GM12878 (cell line): ENCODE measurements around the gene GGA2. TPM values are rescaled to one million over a fixed set of nuclear protein-coding genes. Genes with fewer than 3 reads are reported as not detected.

ENCODE experiments used
- ATAC-seq: fragments of 200-7000 bp; cut with Tn5 transposase; 3 replicates; pipeline ENCODE4 v1.9.1; 2020; ENCODE audit warnings: mild to moderate bottlenecking, moderate library complexity
- BruUV-seq: library from RNA; stranded (reverse); fragments of 400-500 nt; replicated peaks from 2 replicates; lab custom pipeline; 2021; lab: Mats Ljungman, UMichigan
- CTCF ChIA-PET: fragments of 300-600 bp; sonication (Branson Sonifier 250); formaldehyde crosslinking; extraction: SDS; loops from one replicate; lab custom pipeline; 2021; ENCODE audit warnings: inconsistent platforms; lab: Yijun Ruan, JAX
- POLR2A ChIA-PET: fragments of 350-600 bp; formaldehyde crosslinking; extraction: SDS; loops from one replicate; lab custom pipeline; 2021; ENCODE audit warnings: inconsistent platforms; lab: Charles Lee
- RAD21 ChIA-PET: fragments of 300-600 bp; sonication (Branson Sonifier 250); formaldehyde crosslinking; loops from one replicate; lab custom pipeline; 2023; ENCODE audit warnings: antibody characterized with exemption; ENCODE audit not compliant: unreplicated experiment; lab: Charles Lee
- SMC1A ChIA-PET: fragments of 300-600 bp; sonication (Branson Sonifier 250); formaldehyde crosslinking; loops from one replicate; lab custom pipeline; 2023; ENCODE audit not compliant: unreplicated experiment, uncharacterized antibody; lab: Charles Lee
- DNase-seq: peaks from one replicate; pipeline ENCODE4 v3.0.0-alpha.2; 2011; ENCODE audit warnings: low read depth, low spot score
- FAIRE-seq: peaks from 3 replicates; lab custom pipeline; 2011; peaks lifted over from hg19 to GRCh38; lab: Jason Lieb, UNC
- H2AFZ ChIP-seq: 2 replicates; pipeline ENCODE4 v1.6.0; 2011; ENCODE audit warnings: low read depth, low read length, control low read depth; ENCODE audit not compliant: control insufficient read depth
- H3K27ac ChIP-seq: 2 replicates; pipeline ENCODE4 v1.5.1; 2011; ENCODE audit warnings: control low read depth; ENCODE audit not compliant: control insufficient read depth, insufficient read depth
- H3K27me3 ChIP-seq, 2 experiments: replicated peaks in 1 of 2; 2 replicates each; pipeline versions ENCODE4 v1.6.0 to v1.6.1; 2011; ENCODE audit warnings: low read length in 1 of 2; ENCODE audit not compliant: control insufficient read depth in 2 of 2, insufficient read depth in 2 of 2
- H3K36me3 ChIP-seq, 2 experiments: 2 replicates each; pipeline ENCODE4 v1.5.1; 2011; ENCODE audit warnings: low read length in 1 of 2; ENCODE audit not compliant: control insufficient read depth in 2 of 2, insufficient read depth in 2 of 2
- H3K4me1 ChIP-seq: 2 replicates; pipeline ENCODE4 v1.6.1; 2011; ENCODE audit warnings: mild to moderate bottlenecking, low read length, moderate library complexity, mixed read lengths; ENCODE audit not compliant: control insufficient read depth, insufficient read depth
- H3K4me2 ChIP-seq: 2 replicates; pipeline ENCODE4 v1.6.0; 2011; ENCODE audit warnings: control low read depth; ENCODE audit not compliant: control insufficient read depth, insufficient read depth
- H3K4me3 ChIP-seq: fragments of 200-600 bp; sonication (generic); 2 replicates; pipeline ENCODE4 v1.5.1; 2016
- H3K79me2 ChIP-seq: 2 replicates; pipeline ENCODE4 v1.6.0; 2011; ENCODE audit warnings: low read length; ENCODE audit not compliant: control insufficient read depth, insufficient read depth
- H3K9ac ChIP-seq: 2 replicates; pipeline ENCODE4 v1.8.0; 2011; ENCODE audit warnings: low read length, control low read depth, mixed read lengths; ENCODE audit not compliant: control insufficient read depth, insufficient read depth
- H3K9me3 ChIP-seq: replicated peaks from 3 replicates; pipeline ENCODE4 v1.5.1; 2011; ENCODE audit warnings: mild to moderate bottlenecking, low read length; ENCODE audit not compliant: control insufficient read depth, insufficient read depth
- H4K20me1 ChIP-seq: 2 replicates; pipeline ENCODE4 v1.6.0; 2011; ENCODE audit not compliant: control insufficient read depth, insufficient read depth
- CBX3 ChIP-seq: fragments of 200-600 bp; sonication (generic); IDR thresholded peaks from 2 replicates; pipeline ENCODE4 v1.6.1; 2016; ENCODE audit warnings: low read depth, borderline replicate concordance
- GABPA ChIP-seq: IDR thresholded peaks from 2 replicates; pipeline ENCODE4 v1.6.1; 2014; ENCODE audit warnings: antibody characterized with exemption, low read depth, mild to moderate bottlenecking, inconsistent platforms
- HDGF ChIP-seq: fragments of 450-650 bp; IDR thresholded peaks from 2 replicates; pipeline ENCODE4 v1.6.1; 2016; ENCODE audit warnings: antibody characterized with exemption
- MYB ChIP-seq: fragments of 150-350 bp; IDR thresholded peaks from 2 replicates; pipeline ENCODE4 v1.6.1; 2014; ENCODE audit warnings: mild to moderate bottlenecking, low read depth, low read length, borderline replicate concordance
- NBN ChIP-seq: fragments of 450-650 bp; IDR thresholded peaks from 2 replicates; pipeline ENCODE4 v1.6.1; 2016
- NFYB ChIP-seq: IDR thresholded peaks from 2 replicates; pipeline ENCODE4 v1.6.1; 2011; ENCODE audit warnings: low read depth, mild to moderate bottlenecking, low read length, improper control_type of control experiment, moderate library complexity; ENCODE audit not compliant: insufficient read depth
- NR2C1 ChIP-seq: fragments of 450-650 bp; IDR thresholded peaks from 2 replicates; pipeline ENCODE4 v1.6.1; 2017; ENCODE audit warnings: antibody characterized with exemption, mild to moderate bottlenecking, moderate library complexity
- PAX5 ChIP-seq: IDR thresholded peaks from 2 replicates; pipeline ENCODE4 v1.6.1; 2011; ENCODE audit warnings: low read depth, low read length, borderline replicate concordance
- POLR2AphosphoS2 ChIP-seq: IDR thresholded peaks from 2 replicates; pipeline ENCODE4 v1.6.1; 2011; ENCODE audit warnings: low read depth, mild to moderate bottlenecking, low read length, improper control_type of control experiment, moderate library complexity
- RUNX3 ChIP-seq: IDR thresholded peaks from 2 replicates; pipeline ENCODE4 v1.6.1; 2012; ENCODE audit warnings: low read length, inconsistent platforms
- SMC3 ChIP-seq: IDR thresholded peaks from 2 replicates; pipeline ENCODE4 v1.6.1; 2011; ENCODE audit warnings: low read length, improper control_type of control experiment, borderline replicate concordance
- STAT1 ChIP-seq: fragments of 450-650 bp; conservative IDR thresholded peaks from 2 replicates; pipeline ENCODE4 v1.6.1; 2014; ENCODE audit warnings: antibody characterized with exemption, mild to moderate bottlenecking
- TCF12 ChIP-seq: IDR thresholded peaks from 2 replicates; pipeline ENCODE4 v1.6.1; 2011; ENCODE audit warnings: low read depth, mild to moderate bottlenecking, low read length
- ZBED1 ChIP-seq: IDR thresholded peaks from 2 replicates; pipeline ENCODE4 v1.6.1; 2016; ENCODE audit warnings: borderline replicate concordance
- WGBS: methylation state at CpG from one replicate; pipeline ENCODE4 v1.1.6; 2016; ENCODE audit warnings: low lambda C conversion rate; ENCODE audit not compliant: insufficient replicate concordance, insufficient coverage; ENCODE audit errors: missing lambda C conversion rate; 5-methylcytosine and 5-hydroxymethylcytosine counted together
- in situ Hi-C: fragments of 300-500 bp; cut with MboI; formaldehyde crosslinking; loops from 9 replicates; pipeline ENCODE4 v1.14.3; 2018; ENCODE audit warnings: mixed read lengths
- intact Hi-C: fragments of 100-400 bp; cut with micrococcal nuclease; formaldehyde crosslinking; loops from one replicate; pipeline ENCODE4 v1.14.2; 2022; ENCODE audit not compliant: unreplicated experiment
- polyA plus RNA-seq, 11 experiments: library from polyadenylated mRNA; depleted of rRNA in 4 of 11; unstranded in 6 of 11; stranded (reverse) in 5 of 11; fragments of >200 nt; fragmentation: Nextera tagmentation in 4 of 11; fragmentation: Illumina TruSeq in 1 of 11; extraction: Ambion mirVana in 4 of 11; extraction: Trizol in 1 of 11; gene quantifications; 1 replicate in 1 of 11; 2 replicates in 10 of 11; pipeline versions ENCODE4 v1.2.1 to v1.2.3, GENCODE V29; 2011 to 2016; ENCODE audit warnings: inconsistent platforms in 2 of 11, missing spikeins in 2 of 11, low read depth in 1 of 11
- total RNA-seq, 4 experiments: library from RNA; depleted of rRNA in 3 of 4; stranded (reverse); fragments of >200 nt in 3 of 4; fragmentation: Illumina TruSeq in 1 of 4; extraction: Trizol in 1 of 4; gene quantifications; 2 replicates each; pipeline versions ENCODE4 v1.2.1 to v1.2.3, GENCODE V29; 2013 to 2021
- TF ChIP-seq, protein P1 (sequence below): IDR thresholded peaks from 2 replicates; pipeline ENCODE4 v1.6.1; 2011; ENCODE audit warnings: mild to moderate bottlenecking, low read depth, low read length, moderate library complexity; ENCODE audit not compliant: insufficient replicate concordance

GGA2 gene
- total and polyA plus RNA-seq, 10 of the 15 experiments (the other 5 are each of a cell fraction or from before 2014, with no cell fraction given): 14.1 to 153 (median 86.6) TPM

- TF ChIP-seq SMC3: no peak
- TF ChIP-seq, protein P1, sequence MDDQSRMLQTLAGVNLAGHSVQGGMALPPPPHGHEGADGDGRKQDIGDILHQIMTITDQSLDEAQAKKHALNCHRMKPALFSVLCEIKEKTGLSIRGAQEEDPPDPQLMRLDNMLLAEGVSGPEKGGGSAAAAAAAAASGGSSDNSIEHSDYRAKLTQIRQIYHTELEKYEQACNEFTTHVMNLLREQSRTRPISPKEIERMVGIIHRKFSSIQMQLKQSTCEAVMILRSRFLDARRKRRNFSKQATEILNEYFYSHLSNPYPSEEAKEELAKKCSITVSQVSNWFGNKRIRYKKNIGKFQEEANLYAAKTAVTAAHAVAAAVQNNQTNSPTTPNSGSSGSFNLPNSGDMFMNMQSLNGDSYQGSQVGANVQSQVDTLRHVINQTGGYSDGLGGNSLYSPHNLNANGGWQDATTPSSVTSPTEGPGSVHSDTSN: peak; percentile 61
- TF ChIP-seq MYB: no peak
- TF ChIP-seq ZBED1: peak; percentile 64; the same call in 1 of the 2 replicates
Measured at GRCh38 chr16:23504453-23505179, 5.7 kb downstream of the GGA2 start (continued).

DNA sequence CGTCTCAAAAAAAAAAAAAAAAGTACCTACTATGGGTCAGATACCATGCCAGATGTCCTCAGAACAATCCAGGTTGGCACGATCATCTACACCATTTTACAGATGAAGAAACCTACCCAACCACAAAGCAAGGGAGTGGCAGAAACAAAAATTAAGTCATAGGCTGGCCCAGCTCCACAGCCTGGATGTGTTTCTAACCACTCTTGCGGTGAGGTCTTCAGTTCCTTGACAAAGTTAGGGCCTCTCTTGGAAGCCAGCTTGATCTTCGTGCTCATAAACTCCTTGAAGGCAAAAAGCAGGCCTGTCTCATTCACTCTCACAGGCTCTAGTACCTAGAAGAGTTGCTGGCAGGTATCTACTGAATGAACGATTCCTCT is 6.2 kb downstream of the GGA2 start:
- H4K20me1 ChIP-seq: peaks cover 26% of the 10 kb centered on the region
- H3K27ac ChIP-seq: peak overlapping the region; percentile 86
- DNase-seq (no peak), ATAC-seq (peak; percentile 31), FAIRE-seq (no peak)
- H3K27me3 ChIP-seq: no peaks in the 10 kb centered on the region
- CTCF ChIA-PET: interaction anchor here (0.8 to 2.6 kb wide), 6 partner anchors 15 to 68 kb away, joined by 3 to 8 read pairs (median 3); no protein-coding TSS in a partner anchor
- no TSS peak for BruUV-seq
- peaks cover 98% of the 10 kb centered on the region for H3K79me2 ChIP-seq
- H3K9me3 ChIP-seq: no peaks in the 10 kb centered on the region
- POLR2A ChIA-PET: interaction anchor here (1.1 kb wide), 2 partner anchors 11 to 54 kb away, joined by 3 to 5 read pairs; no protein-coding TSS in a partner anchor
- peak overlapping the region; percentile 98 for H3K4me2 ChIP-seq
- in situ Hi-C loops (loop anchor here (10.0 kb wide), 1 partner anchor 341 kb away; no protein-coding TSS in a partner anchor), intact Hi-C loops (loop anchor here (2.0 to 5.0 kb wide), 2 partner anchors 37 to 53 kb away; partner anchors contain the start of genes EARS2 and UBFD1)
- peaks cover 9 to 12% of the 10 kb centered on the region in 2 experiments for H3K36me3 ChIP-seq
- H3K9ac ChIP-seq: peak overlapping the region; percentile 53
- TF ChIP-seq TCF12 (peak; percentile 49; the same call in 1 of the 2 replicates), NBN (0 out of 2 replicates have a peak, but pooled peaks have one; percentile 16), STAT1 (no peak), HDGF (0 out of 2 replicates have a peak, but pooled peaks have one; percentile 36), POLR2AphosphoS2 (no peak), NFYB (no peak), CBX3 (no peak), GABPA (no peak), PAX5 (0 out of 2 replicates have a peak, but pooled peaks have one; percentile 12), NR2C1 (no peak), RUNX3 (peak; percentile 29)
- RAD21 ChIA-PET: interaction anchor here (0.9 to 4.3 kb wide), 4 partner anchors 14 to 68 kb away, joined by 3 to 48 read pairs (median 10); no protein-coding TSS in a partner anchor
- H3K4me1 ChIP-seq: peaks cover 48% of the 10 kb centered on the region
- 0% methylated on average over 4 of the region's 5 CpGs for WGBS
- no peak overlapping the region for H2AFZ ChIP-seq
- SMC1A ChIA-PET: interaction anchor here (0.7 to 7.9 kb wide), 6 partner anchors 8 to 146 kb away, joined by 3 to 61 read pairs (median 4); no protein-coding TSS in a partner anchor
- H3K4me3 ChIP-seq: peak overlapping the region; percentile 59
